ENCODE results near the gene PDGFRB.

DNA sequence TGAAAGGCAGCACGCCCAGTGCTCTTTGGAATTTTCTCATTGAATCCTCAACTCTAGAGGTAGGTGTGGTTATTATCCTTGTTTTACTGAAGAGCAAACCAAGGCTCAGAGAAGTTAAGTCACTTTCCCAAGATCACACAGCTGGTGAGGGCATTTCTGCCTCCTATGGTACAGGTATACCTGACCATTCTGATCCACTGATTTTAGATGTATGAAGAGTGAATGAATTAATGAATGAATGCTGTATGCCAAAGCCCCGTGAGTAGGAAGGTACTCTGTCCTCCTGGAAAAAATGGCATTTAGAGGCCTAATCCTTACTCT is 51.1 kb downstream of the PDGFRB start:
- TF ChIP-seq CEBPB (IDR thresholded peaks at IDR 0.05) = no peak
- no peak for TF ChIP-seq ZNF302 (CRISPR knock-in tag; IDR thresholded peaks at IDR 0.05)
- TF ChIP-seq POLR2A (IDR thresholded peaks at IDR 0.05; ENCODE audit: low read length) = no peak
- TF ChIP-seq, protein P1, sequence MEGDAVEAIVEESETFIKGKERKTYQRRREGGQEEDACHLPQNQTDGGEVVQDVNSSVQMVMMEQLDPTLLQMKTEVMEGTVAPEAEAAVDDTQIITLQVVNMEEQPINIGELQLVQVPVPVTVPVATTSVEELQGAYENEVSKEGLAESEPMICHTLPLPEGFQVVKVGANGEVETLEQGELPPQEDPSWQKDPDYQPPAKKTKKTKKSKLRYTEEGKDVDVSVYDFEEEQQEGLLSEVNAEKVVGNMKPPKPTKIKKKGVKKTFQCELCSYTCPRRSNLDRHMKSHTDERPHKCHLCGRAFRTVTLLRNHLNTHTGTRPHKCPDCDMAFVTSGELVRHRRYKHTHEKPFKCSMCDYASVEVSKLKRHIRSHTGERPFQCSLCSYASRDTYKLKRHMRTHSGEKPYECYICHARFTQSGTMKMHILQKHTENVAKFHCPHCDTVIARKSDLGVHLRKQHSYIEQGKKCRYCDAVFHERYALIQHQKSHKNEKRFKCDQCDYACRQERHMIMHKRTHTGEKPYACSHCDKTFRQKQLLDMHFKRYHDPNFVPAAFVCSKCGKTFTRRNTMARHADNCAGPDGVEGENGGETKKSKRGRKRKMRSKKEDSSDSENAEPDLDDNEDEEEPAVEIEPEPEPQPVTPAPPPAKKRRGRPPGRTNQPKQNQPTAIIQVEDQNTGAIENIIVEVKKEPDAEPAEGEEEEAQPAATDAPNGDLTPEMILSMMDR (IDR thresholded peaks at IDR 0.05) = no peak

Data from A549 (cell line).